Activated T-cell treated with anti-CD3 and anti-CD28 coated beads, Interleukin-2, amount 50 U/mL, for 4 hours (primary cell): Measurements from ENCODE around the gene CFAP58. TPM values are rescaled to one million over a fixed set of nuclear protein-coding genes. Genes with fewer than 3 reads are reported as not detected.

Source experiments
- ATAC-seq, 2 donors: fragments of 200-7000 bp; cut with Tn5 transposase; one replicate each; pipeline ENCODE4 v1.10.0; 2021
- DNase-seq: peaks from one replicate; pipeline ENCODE4 v3.0.0-alpha.2; 2020
- H3K27me3 Mint-ChIP-seq: one replicate; pipeline ENCODE4 v1.8.0; 2021; ENCODE audit warnings: low read depth, mixed read lengths
- H3K36me3 Mint-ChIP-seq: one replicate; pipeline ENCODE4 v1.8.0; 2022; ENCODE audit warnings: mixed read lengths; ENCODE audit not compliant: insufficient read depth
- H3K4me1 Mint-ChIP-seq: one replicate; pipeline ENCODE4 v1.8.0; 2021; ENCODE audit warnings: low read depth, mixed read lengths
- H3K4me3 Mint-ChIP-seq: one replicate; pipeline ENCODE4 v1.8.0; 2021; ENCODE audit warnings: mild to moderate bottlenecking, moderate library complexity, mixed read lengths
- H3K9me3 Mint-ChIP-seq: one replicate; pipeline ENCODE4 v1.8.0; 2021; ENCODE audit warnings: mixed read lengths
- total RNA-seq, 3 donors: library from RNA; stranded (reverse); gene quantifications; one replicate each; pipeline ENCODE4 v1.2.1, GENCODE V29; 2021

CFAP58 gene
- total RNA-seq, 3 donors from 2014 or later, result not detected

DNA sequence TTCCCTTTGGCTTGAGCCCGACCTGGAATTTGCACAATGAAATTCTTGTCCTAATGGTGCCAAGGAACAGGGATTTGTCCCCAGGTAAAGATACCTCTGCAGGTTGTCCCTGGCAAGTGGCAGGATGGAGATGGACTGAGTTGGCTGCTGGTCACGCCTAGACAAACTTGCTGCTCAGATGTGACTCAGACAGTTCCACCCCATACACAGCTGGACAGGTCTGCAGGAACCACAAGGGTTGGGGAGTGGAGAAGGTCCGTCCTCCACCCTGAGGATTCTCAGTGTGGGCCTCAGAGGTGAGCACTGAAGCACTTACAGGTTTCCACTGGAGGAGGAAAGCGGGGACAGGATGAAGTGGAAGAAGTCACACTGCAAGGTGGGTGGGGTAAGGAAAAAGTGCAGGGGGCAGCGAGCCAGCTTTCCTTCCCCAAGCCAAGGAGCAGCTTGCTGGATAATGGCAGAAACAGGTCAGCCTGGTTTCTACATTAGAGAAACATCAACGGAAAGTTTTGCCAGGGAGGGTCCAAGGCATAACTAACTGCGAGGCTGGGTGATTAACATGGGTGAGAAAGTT is 35.8 kb upstream of the CFAP58 start:
- H3K36me3 Mint-ChIP-seq, result peaks cover 10% of the 10 kb centered on the region
- no peak overlapping the region for H3K4me3 Mint-ChIP-seq
- H3K4me1 Mint-ChIP-seq, result peaks cover 52% of the 10 kb centered on the region

DNA sequence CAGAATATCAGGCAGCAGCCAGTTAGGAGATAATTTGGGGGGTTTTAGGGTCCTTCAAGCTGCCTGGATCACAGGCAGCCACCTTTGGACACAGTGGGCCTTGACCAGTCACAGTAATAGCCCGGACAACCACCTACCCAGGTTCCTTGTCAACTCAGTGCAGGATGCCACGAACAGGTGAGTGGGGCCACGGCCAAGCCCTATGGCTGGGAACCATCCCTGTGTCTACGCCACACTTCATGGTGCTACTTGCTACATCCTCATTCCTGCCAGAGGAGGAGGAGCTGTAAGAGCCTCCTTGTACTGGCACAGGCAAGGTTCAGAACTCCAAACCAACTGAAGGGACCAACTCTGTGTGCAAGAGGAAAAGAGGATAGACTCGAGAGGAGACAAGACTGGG is 35.3 kb upstream of the CFAP58 start:
- ATAC-seq (no peak), DNase-seq (no peak)
- no peaks in the 10 kb centered on the region for H3K27me3 Mint-ChIP-seq
- no peaks in the 10 kb centered on the region for H3K9me3 Mint-ChIP-seq
- H3K4me1 Mint-ChIP-seq, result peaks cover 57% of the 10 kb centered on the region
- no peak overlapping the region for H3K4me3 Mint-ChIP-seq
- peaks cover 8% of the 10 kb centered on the region for H3K36me3 Mint-ChIP-seq

More for the DNA sequence above, 35.8 kb upstream of the CFAP58 start:
- ATAC-seq, result no peak
- DNase-seq, result no peak
- Mint-ChIP-seq H3K9me3 (no peaks in the 10 kb centered on the region), H3K27me3 (no peaks in the 10 kb centered on the region)

DNA sequence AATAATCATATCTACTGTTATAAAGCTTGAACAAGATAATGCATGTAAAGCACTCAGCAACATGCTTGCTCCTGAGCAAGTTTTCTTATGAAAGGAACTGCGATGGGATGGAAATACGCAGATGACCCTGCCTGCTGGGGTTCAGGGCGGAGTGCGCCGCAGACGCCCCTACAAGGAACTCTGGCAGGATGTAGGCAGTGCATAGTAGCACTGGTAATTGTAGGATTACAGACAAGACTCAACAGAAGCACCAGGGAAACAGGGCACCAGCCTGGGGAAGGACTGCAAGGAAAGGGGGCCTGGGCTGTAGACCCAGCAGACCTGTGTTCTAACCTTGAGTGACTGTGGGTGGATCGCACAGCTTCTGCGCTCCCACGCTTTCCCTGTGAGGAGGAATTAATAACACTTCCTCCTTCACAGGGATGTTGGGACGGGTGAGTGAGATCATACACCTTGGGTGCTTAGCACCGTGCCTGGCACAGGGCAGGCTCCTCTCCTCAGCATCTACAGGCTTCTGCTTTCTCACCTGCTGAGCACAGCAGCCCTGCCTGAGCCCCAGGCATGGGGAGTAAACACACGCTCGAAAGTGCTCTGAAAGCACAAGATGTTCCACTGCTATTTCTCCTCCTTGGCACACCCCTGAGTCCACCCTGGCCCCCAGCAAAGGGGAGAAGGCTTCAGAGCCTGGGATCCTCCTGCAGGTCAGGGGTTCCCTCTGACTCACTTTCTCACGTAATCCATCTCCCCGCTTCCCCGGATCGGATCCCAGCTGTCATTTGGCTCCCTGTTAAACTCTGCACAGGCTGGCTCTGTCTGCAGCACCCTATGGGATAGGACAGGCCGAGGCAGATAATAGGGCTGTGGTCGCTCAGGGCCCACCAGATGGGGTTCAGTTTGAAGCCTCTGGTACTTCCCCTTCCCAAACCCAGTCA is 34.6 kb upstream of the CFAP58 start:
- Mint-ChIP-seq H3K4me3 (no peak overlapping the region), H3K4me1 (peaks cover 65% of the 10 kb centered on the region), H3K27me3 (no peaks in the 10 kb centered on the region), H3K9me3 (no peaks in the 10 kb centered on the region), H3K36me3 (peaks cover 3% of the 10 kb centered on the region)
- no peak for ATAC-seq
- DNase-seq, result no peak

DNA sequence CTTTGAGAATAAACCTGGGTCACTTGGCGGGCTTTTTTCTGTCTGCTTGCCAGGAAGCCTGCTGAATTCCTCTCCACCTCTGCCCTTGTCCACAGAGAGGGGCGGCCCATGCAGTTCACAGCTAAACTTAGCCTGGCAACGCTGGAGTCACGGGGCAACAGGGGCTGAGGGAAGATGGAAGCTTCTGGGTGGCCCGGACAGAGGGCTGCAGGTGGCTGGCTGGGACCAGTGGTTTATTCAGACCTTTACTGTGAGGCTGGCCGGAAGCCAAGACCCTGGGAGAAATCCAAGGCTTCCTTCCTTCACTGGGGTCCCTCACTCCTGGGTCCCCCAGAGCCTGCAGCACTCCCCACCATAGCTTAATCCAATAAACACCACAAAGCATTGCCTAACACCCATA is 32.4 kb upstream of the CFAP58 start:
- no peak overlapping the region for H3K4me3 Mint-ChIP-seq
- no peaks in the 10 kb centered on the region for H3K9me3 Mint-ChIP-seq
- no peak for ATAC-seq
- DNase-seq, result no peak
- peaks cover 86% of the 10 kb centered on the region for H3K4me1 Mint-ChIP-seq
- H3K27me3 Mint-ChIP-seq, result no peaks in the 10 kb centered on the region
- peaks cover 5% of the 10 kb centered on the region for H3K36me3 Mint-ChIP-seq

DNA sequence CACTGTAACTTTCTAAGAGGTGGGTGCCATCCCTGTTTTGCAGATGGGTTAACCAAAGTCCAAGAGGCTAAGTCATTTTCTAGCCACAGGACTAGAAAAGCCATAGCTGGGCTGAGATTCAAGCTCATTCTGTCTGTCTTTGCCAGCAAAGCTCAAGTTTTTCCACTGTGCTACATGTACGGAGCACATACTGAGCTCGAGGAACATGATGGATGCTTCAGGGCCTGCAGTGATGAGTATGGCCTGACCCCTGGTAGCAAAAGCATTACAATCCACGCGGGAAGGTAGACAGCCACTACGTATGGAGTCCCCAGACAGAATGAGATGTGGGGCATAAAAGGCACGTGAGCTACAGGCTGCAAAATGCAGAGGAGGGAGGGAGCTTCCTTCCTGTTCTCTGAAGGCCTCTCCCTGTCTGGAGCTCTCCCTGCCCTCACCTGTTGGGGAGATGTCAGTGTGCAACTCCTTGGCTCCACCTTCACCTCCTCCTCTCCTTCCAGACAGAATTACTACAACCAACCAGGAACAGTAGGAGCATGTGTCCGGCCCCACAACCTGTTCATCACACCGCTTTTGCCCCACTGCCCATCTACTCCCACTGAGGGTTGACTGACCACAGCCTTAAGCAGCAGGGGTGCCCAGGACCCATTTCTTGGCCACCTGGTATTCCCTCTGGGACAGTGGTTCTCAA is 31.8 kb upstream of the CFAP58 start:
- DNase-seq (no peak), ATAC-seq (peak in 1 of 2 donors; percentile 45)
- Mint-ChIP-seq H3K9me3 (no peaks in the 10 kb centered on the region), H3K36me3 (peaks cover 7% of the 10 kb centered on the region), H3K4me3 (peak overlapping the region; percentile 61), H3K4me1 (peaks cover 93% of the 10 kb centered on the region), H3K27me3 (no peaks in the 10 kb centered on the region)

DNA sequence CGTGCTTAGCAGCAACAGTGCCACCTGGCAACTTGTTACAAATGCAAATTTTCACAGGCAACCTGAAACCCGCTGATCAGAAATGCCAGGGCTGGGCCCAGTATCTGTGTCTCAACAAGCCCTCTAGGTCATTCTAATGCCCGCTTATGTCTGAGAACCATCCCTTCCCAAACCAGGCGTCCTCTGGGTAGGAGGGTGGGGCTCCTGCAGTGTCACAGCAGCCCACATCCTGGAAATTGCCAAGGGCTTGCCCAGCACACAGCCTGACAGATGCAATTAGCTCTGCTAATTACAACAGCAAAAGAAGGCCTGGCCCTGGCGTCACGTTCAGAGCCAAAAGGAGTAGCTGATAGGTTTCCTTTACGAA is 31.2 kb upstream of the CFAP58 start:
- ATAC-seq (peak in 1 of 2 donors; percentile 36), DNase-seq (no peak)
- Mint-ChIP-seq H3K36me3 (peaks cover 7% of the 10 kb centered on the region), H3K9me3 (no peaks in the 10 kb centered on the region), H3K27me3 (no peaks in the 10 kb centered on the region), H3K4me3 (peak overlapping the region; percentile 61), H3K4me1 (peaks cover 95% of the 10 kb centered on the region)

DNA sequence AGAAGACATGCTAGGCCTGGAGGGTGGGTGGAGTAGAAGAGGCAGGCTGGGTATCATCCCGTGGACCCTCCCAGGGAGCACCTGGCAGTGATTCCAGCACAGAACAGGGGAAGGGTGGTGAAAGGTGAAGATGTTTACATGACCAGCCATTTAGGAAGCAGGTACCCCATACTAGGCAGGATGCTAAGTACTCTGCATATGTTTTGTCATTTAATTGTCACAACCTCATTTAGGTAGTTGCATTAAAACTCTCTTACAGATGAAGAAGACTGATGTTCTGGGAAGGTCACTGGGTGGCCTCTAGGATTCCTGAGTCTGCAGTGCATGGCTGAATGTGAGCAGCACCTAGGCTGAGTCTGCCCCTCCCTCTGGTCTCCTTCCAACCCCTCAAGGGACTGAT is 30.5 kb upstream of the CFAP58 start:
- H3K4me3 Mint-ChIP-seq, result peak overlapping the region; percentile 61
- no peaks in the 10 kb centered on the region for H3K9me3 Mint-ChIP-seq
- H3K27me3 Mint-ChIP-seq, result no peaks in the 10 kb centered on the region
- DNase-seq, result no peak
- no peak for ATAC-seq
- peaks cover 7% of the 10 kb centered on the region for H3K36me3 Mint-ChIP-seq
- H3K4me1 Mint-ChIP-seq, result peaks cover 95% of the 10 kb centered on the region

DNA sequence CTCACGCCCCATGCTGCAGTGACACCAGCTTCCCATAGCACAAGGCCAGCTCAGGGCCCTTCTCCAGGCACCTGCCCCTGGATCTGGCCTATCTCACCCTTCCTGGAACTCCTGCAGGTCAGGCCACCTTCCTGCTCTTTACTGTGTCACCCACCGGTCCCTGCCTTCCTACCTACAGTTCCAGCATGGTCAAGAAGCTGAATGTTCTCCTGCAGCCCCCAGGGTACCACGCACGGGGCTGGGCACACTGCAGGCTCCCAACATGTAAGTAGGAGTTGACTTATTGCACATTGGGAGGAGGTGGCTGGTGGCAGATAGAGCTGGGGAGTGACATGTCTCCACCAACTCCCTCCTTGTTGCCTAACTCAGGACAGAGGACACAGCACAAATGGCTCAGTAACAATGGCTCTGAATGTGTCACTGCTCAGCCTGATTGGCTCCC is 29.9 kb upstream of the CFAP58 start:
- H3K27me3 Mint-ChIP-seq, result no peaks in the 10 kb centered on the region
- no peak for ATAC-seq
- peaks cover 7% of the 10 kb centered on the region for H3K36me3 Mint-ChIP-seq
- H3K9me3 Mint-ChIP-seq, result no peaks in the 10 kb centered on the region
- peak overlapping the region; percentile 60 for H3K4me3 Mint-ChIP-seq
- H3K4me1 Mint-ChIP-seq, result peaks cover 97% of the 10 kb centered on the region
- no peak for DNase-seq

DNA sequence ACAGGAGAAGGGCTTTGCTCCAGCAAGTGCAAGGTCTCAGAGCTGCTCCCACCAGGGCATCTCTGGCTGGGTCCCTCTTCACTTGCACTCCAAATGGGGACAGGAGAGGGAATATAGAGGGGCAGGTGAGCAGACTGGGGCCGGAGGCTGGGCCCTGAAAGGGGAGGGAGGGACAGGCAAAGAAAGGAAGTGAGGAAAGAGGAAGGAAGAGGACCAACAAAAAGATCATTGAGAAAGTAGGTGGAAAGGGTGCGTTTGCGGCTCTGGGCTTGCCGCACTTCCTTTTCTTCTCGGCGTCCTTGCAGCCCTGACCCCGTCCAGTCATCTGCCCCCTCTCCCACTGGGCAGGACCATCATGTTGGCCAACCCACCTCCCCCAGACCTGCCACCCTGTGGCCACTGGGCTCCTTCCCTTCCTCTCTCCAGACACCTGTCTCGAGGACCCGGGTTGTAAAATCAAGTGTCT is 29.4 kb upstream of the CFAP58 start:
- peaks cover 7% of the 10 kb centered on the region for H3K36me3 Mint-ChIP-seq
- no peaks in the 10 kb centered on the region for H3K27me3 Mint-ChIP-seq
- DNase-seq, result no peak
- ATAC-seq, result no peak
- H3K4me1 Mint-ChIP-seq, result peaks cover 97% of the 10 kb centered on the region
- peak overlapping the region; percentile 60 for H3K4me3 Mint-ChIP-seq
- no peaks in the 10 kb centered on the region for H3K9me3 Mint-ChIP-seq

DNA sequence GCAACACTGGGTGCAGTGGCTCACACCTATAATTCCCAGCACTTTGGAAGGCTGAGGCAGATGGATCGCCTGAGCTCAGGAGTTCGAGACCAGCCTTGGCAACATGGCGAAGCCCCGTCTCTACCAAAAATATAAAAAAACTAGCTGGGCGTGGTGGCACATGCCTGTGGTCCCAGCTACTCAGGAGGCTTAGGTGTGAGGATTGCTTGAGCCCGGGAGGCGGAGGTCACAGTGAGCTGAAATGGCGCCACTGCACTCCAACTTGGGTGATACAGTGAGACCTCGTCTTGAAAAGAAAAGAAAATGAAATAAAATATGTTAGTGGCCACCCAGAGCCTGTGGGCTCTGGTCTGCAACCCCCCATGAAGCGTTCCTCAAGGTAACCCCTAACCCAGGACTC is 28.7 kb upstream of the CFAP58 start:
- no peak for DNase-seq
- Mint-ChIP-seq H3K4me3 (no peak overlapping the region), H3K27me3 (no peaks in the 10 kb centered on the region), H3K36me3 (peaks cover 7% of the 10 kb centered on the region), H3K4me1 (peaks cover 98% of the 10 kb centered on the region), H3K9me3 (no peaks in the 10 kb centered on the region)
- ATAC-seq, result no peak

DNA sequence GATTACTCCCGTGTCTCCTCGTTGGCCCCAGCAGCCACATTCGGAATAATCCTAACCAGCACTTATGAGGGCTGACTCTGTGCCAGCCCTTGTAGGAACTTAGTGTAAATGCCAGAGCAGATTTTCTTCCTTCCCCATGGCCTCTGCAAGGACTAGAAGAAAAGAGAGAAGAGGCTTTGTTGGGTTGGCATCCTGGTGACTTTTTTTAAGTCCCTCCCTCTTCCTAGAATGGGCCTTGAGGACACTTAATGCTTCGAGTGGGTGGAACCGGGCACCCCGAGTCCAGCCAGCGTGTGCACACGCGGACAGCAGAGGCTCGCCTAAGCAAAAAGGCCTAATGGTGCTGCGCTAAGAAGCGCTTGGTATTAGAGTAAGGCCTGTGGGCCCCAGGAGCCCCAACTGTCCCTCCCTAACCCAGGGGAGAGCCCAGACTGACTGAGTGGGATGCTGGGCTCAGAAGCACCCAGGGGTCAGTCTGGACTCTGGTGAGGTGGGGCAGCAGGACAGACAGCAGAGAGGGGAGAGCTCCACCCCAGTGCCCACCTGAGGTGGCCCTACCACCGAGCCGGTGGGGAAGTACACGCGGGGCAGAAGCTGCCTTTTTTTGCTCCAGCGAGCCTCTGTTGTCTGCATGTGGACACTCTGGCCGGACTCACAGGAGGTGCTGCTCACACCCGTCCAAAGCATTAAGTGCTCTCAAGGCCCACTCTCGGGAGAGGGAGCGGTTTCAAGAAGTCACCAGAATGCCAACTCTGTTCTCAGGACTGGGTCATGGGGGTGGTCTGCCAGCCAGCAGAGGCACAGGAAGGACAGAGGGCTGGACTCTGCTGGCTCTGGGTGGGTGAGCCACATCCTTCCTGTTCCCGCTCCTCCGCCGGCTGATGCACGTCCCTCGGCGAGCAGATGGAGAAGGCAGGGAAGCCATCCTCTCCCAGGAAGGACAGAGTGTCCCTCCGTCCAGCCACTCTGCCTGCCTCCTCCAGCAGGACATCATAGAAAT is 27.9 kb upstream of the CFAP58 start:
- ATAC-seq (no peak), DNase-seq (no peak)
- H3K4me3 Mint-ChIP-seq, result peak overlapping the region; percentile 57
- H3K27me3 Mint-ChIP-seq, result no peaks in the 10 kb centered on the region
- peaks cover 8% of the 10 kb centered on the region for H3K36me3 Mint-ChIP-seq
- H3K4me1 Mint-ChIP-seq, result peaks cover 99% of the 10 kb centered on the region
- H3K9me3 Mint-ChIP-seq, result no peaks in the 10 kb centered on the region

DNA sequence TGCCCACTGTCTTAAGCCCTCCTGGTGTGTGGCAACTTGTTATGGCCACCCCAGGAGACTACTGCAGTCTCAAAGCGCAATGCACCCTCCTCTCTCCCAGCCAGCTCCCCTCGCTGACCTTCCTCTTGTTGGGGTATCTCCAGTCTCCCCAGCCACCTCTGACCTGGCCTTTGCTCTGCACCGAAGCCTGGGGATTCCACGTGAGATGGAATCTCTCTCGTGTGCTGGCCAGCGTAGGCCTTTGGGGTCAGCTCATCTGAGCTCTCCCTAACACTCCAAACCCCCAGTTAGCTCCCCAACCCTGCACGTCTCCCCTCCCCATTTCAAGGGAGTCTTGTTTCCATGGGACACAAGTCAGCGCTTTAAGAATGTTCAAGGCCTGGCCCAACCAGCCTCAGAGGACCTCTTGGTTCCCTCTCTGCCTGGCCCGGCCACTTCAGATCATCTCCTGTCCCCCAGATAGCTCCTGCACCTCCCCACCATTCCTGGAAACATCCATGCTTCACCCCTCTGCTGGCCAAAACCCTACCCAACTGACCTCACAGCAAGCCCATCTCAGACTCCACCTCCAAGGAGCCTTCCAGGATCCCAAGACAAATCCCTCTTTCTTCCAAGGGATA is 26.5 kb upstream of the CFAP58 start:
- Mint-ChIP-seq H3K9me3 (no peaks in the 10 kb centered on the region), H3K4me1 (peaks cover 99% of the 10 kb centered on the region), H3K4me3 (peak overlapping the region; percentile 76), H3K36me3 (peaks cover 10% of the 10 kb centered on the region), H3K27me3 (no peaks in the 10 kb centered on the region)
- ATAC-seq (no peak), DNase-seq (no peak)
